ENCODE results near the gene MRPL58. TPM values are rescaled to one million over a fixed set of nuclear protein-coding genes. Genes with fewer than 3 reads are reported as not detected.
"Not testable (repeated sequence)": the region's sequence is repeated elsewhere in the genome, so short reads cannot be mapped to it uniquely, and the experiment has no call there.

MRPL58 gene
- total RNA-seq, 2 donors from 2014 or later: 29.7 to 30.1 TPM

DNA sequence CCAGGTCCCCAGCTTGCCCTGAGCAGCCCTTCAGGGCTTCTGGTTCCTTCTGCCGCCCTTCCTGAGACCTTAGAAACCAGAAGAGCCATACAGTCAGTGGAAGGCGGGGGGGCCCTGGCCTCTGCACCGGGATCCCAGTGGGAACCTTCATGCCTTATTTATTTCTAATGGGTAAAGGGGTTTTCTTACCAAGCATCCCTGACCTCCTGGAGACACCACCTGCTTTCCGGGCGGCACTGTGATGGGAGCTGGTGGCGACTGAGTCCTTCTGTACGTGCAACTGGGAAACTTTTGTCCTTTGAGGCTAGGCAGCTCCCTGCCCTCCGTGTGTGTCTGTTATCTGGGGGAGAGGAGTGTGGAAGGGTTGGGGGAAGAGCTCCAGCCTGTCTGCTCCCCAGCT is 7.2 kb upstream of the MRPL58 start:
- TF ChIP-seq, protein P1, sequence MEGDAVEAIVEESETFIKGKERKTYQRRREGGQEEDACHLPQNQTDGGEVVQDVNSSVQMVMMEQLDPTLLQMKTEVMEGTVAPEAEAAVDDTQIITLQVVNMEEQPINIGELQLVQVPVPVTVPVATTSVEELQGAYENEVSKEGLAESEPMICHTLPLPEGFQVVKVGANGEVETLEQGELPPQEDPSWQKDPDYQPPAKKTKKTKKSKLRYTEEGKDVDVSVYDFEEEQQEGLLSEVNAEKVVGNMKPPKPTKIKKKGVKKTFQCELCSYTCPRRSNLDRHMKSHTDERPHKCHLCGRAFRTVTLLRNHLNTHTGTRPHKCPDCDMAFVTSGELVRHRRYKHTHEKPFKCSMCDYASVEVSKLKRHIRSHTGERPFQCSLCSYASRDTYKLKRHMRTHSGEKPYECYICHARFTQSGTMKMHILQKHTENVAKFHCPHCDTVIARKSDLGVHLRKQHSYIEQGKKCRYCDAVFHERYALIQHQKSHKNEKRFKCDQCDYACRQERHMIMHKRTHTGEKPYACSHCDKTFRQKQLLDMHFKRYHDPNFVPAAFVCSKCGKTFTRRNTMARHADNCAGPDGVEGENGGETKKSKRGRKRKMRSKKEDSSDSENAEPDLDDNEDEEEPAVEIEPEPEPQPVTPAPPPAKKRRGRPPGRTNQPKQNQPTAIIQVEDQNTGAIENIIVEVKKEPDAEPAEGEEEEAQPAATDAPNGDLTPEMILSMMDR (conservative IDR thresholded peaks at IDR 0.05): no peak
- WGBS, 2 experiments (ENCODE audit: insufficient coverage in 1 of 2, insufficient read length in 1 of 2): 88% methylated on average over 8 of the region's 8 CpGs; no CpG with 5 or more reads in 1 of the 2 experiments
- Histone ChIP-seq H3K4me3 (ENCODE audit: low read length) (no peak overlapping the region), H3K27ac (ENCODE audit: low read depth, low read length) (no peak overlapping the region), H3K4me1 (ENCODE audit: control insufficient read depth, insufficient read depth, low read length) (no peaks in the 10 kb centered on the region), H3K9me3 (ENCODE audit: control insufficient read depth, low read length) (no peaks in the 10 kb centered on the region), H3K9ac (ENCODE audit: extremely low read depth, low read length, poor library complexity, severe bottlenecking) (no peak overlapping the region), H3K27me3 (ENCODE audit: control insufficient read depth, insufficient read depth, low read length, poor library complexity, severe bottlenecking) (no peaks in the 10 kb centered on the region), H3K36me3 (ENCODE audit: control insufficient read depth, insufficient read depth, low read length) (peaks cover 19% of the 10 kb centered on the region)
- H3K4me3 Mint-ChIP-seq: no peak overlapping the region
- no peaks in the 10 kb centered on the region for H3K27me3 Mint-ChIP-seq (ENCODE audit: insufficient read depth)
- no peak for DNase-seq
- H3K4me1 Mint-ChIP-seq: no peaks in the 10 kb centered on the region
- peaks cover 24% of the 10 kb centered on the region for H3K36me3 Mint-ChIP-seq (ENCODE audit: low read depth)
- H3K27ac Mint-ChIP-seq: no peak overlapping the region
- H3K9me3 Mint-ChIP-seq: no peaks in the 10 kb centered on the region

DNA sequence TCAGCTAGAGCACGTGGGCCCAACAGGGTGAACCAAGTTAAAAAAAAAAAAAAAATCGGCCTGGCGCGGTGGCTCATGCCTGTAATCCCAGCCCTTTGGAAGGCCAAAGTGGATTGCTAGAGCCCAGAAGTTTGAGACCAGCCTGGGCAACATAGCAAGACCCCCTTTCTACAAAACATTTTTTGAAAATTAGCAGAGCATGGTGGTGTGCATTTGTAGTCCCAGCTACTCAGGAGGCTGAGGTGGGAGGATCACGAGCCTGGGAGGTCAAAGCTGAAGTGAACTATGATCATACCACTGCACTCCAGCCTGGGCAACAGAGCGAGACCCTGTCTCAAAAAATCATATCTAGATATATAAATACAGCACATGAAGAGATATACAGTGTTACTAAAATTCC is 6.4 kb upstream of the MRPL58 start:
- 80 to 96% methylated on average over 1 to 5 of the region's 6 CpGs for WGBS, 2 experiments (ENCODE audit: insufficient coverage in 1 of 2, insufficient read length in 1 of 2)
- not testable (repeated sequence) for H3K4me3 Mint-ChIP-seq; H3K9ac ChIP-seq (ENCODE audit: extremely low read depth, low read length, poor library complexity, severe bottlenecking); H3K27me3 ChIP-seq (ENCODE audit: control insufficient read depth, insufficient read depth, low read length, poor library complexity, severe bottlenecking); DNase-seq; H3K4me3 ChIP-seq (ENCODE audit: low read length); H3K9me3 ChIP-seq (ENCODE audit: control insufficient read depth, low read length); H3K9me3 Mint-ChIP-seq; H3K27ac ChIP-seq (ENCODE audit: low read depth, low read length); H3K27me3 Mint-ChIP-seq (ENCODE audit: insufficient read depth); H3K27ac Mint-ChIP-seq; H3K4me1 ChIP-seq (ENCODE audit: control insufficient read depth, insufficient read depth, low read length); H3K4me1 Mint-ChIP-seq
- H3K36me3 Mint-ChIP-seq (ENCODE audit: low read depth): peaks cover 22% of the 10 kb centered on the region
- peaks cover 18% of the 10 kb centered on the region for H3K36me3 ChIP-seq (ENCODE audit: control insufficient read depth, insufficient read depth, low read length)

DNA sequence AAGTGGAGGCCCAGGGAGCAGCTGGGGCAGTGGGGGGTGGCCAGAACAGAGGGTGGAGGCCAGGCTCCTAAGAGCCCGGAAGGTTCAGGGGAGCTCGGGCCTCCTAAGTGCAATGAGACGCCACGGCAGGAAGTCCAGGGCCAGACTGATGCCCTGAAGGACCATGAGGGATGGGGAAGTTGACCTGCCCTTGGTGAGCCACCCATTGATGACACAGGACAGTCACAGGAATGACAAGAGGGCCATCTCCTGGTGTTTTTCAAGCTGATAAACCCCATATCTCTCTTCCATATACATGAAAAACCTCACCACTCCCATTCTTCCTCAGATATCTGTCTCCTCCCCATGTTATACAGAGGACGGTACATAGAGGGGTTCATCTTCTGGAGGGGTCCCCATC is 5.8 kb upstream of the MRPL58 start:
- Histone ChIP-seq H3K36me3 (ENCODE audit: control insufficient read depth, insufficient read depth, low read length) (peaks cover 12% of the 10 kb centered on the region), H3K27me3 (ENCODE audit: control insufficient read depth, insufficient read depth, low read length, poor library complexity, severe bottlenecking) (no peaks in the 10 kb centered on the region), H3K4me1 (ENCODE audit: control insufficient read depth, insufficient read depth, low read length) (no peaks in the 10 kb centered on the region), H3K4me3 (ENCODE audit: low read length) (no peak overlapping the region), H3K9ac (ENCODE audit: extremely low read depth, low read length, poor library complexity, severe bottlenecking) (no peak overlapping the region), H3K9me3 (ENCODE audit: control insufficient read depth, low read length) (no peaks in the 10 kb centered on the region), H3K27ac (ENCODE audit: low read depth, low read length) (no peak overlapping the region)
- Mint-ChIP-seq H3K4me1 (peaks cover 3% of the 10 kb centered on the region), H3K4me3 (no peak overlapping the region), H3K27me3 (ENCODE audit: insufficient read depth) (no peaks in the 10 kb centered on the region), H3K9me3 (no peaks in the 10 kb centered on the region), H3K36me3 (ENCODE audit: low read depth) (peaks cover 19% of the 10 kb centered on the region), H3K27ac (no peak overlapping the region)
- WGBS, 2 experiments (ENCODE audit: insufficient coverage in 1 of 2, insufficient read length in 1 of 2): 88 to 96% methylated on average over 5 of the region's 5 CpGs
- no peak for DNase-seq
- TF ChIP-seq, protein P1 (conservative IDR thresholded peaks at IDR 0.05): no peak

DNA sequence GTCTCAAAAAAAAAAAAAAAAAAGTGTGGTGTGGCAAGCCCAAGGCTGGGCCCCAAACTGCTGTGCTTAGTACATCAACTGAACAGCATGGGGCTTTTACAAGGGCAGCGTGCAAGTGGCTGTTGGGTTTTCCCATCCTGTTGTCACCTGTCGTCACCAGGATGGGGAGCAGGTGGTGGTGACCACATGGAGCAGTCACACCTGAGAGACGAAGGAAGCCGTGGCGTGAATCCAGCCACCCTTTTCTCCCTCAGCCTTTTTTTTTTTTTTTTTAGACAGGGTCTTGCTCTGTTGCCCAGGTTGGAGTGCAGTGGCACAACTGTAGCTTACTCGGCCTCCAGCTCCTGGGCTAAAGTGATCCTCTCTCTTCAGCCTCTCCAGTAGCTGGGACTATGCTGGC is 4.1 kb upstream of the MRPL58 start:
- WGBS, 2 experiments (ENCODE audit: insufficient coverage in 1 of 2, insufficient read length in 1 of 2): 84 to 100% methylated on average over 2 to 6 of the region's 6 CpGs
- Mint-ChIP-seq H3K9me3 (no peaks in the 10 kb centered on the region), H3K27me3 (ENCODE audit: insufficient read depth) (no peaks in the 10 kb centered on the region), H3K4me1 (peaks cover 11% of the 10 kb centered on the region), H3K4me3 (no peak overlapping the region), H3K36me3 (ENCODE audit: low read depth) (peaks cover 10% of the 10 kb centered on the region), H3K27ac (no peak overlapping the region)
- Histone ChIP-seq H3K4me3 (ENCODE audit: low read length) (no peak overlapping the region), H3K9ac (ENCODE audit: extremely low read depth, low read length, poor library complexity, severe bottlenecking) (no peak overlapping the region), H3K9me3 (ENCODE audit: control insufficient read depth, low read length) (no peaks in the 10 kb centered on the region), H3K36me3 (ENCODE audit: control insufficient read depth, insufficient read depth, low read length) (no peaks in the 10 kb centered on the region), H3K27ac (ENCODE audit: low read depth, low read length) (no peak overlapping the region), H3K27me3 (ENCODE audit: control insufficient read depth, insufficient read depth, low read length, poor library complexity, severe bottlenecking) (no peaks in the 10 kb centered on the region), H3K4me1 (ENCODE audit: control insufficient read depth, insufficient read depth, low read length) (no peaks in the 10 kb centered on the region)
- DNase-seq: no peak
- TF ChIP-seq, protein P1 (conservative IDR thresholded peaks at IDR 0.05): no peak
